Trophoblast cell (in vitro differentiated cells and primary cell): ENCODE results near the gene NFKBIB.

Experiments
- DNase-seq, 2 donors: peaks; one replicate each; pipeline ENCODE4 v3.0.0-alpha.2; 2016
- H2AFZ ChIP-seq: 2 replicates; pipeline ENCODE4 v1.6.1; 2013; ENCODE audit warnings: low read length, moderate library complexity, mild to moderate bottlenecking; ENCODE audit not compliant: insufficient read depth, poor library complexity
- H2AK5ac ChIP-seq: 2 replicates; pipeline ENCODE4 v1.6.1; 2013; ENCODE audit warnings: mild to moderate bottlenecking, low read length
- H2BK120ac ChIP-seq: 2 replicates; pipeline ENCODE4 v1.6.1; 2013; ENCODE audit warnings: low read length, mild to moderate bottlenecking, moderate library complexity; ENCODE audit not compliant: insufficient read depth, poor library complexity
- H2BK12ac ChIP-seq: 2 replicates; pipeline ENCODE4 v1.6.1; 2013; ENCODE audit warnings: mild to moderate bottlenecking, low read length, moderate library complexity
- H2BK5ac ChIP-seq: 2 replicates; pipeline ENCODE4 v1.6.1; 2013; ENCODE audit warnings: low read length, low read depth, moderate library complexity, mild to moderate bottlenecking; ENCODE audit not compliant: poor library complexity
- H3K14ac ChIP-seq: 2 replicates; pipeline ENCODE4 v1.6.1; 2013; ENCODE audit warnings: mild to moderate bottlenecking, low read length
- H3K18ac ChIP-seq: 2 replicates; pipeline ENCODE4 v1.6.1; 2013; ENCODE audit warnings: mild to moderate bottlenecking, low read length
- H3K23ac ChIP-seq: 2 replicates; pipeline ENCODE4 v1.6.1; 2013; ENCODE audit warnings: low read length
- H3K27ac ChIP-seq: 2 replicates; pipeline ENCODE4 v1.5.1; 2013; ENCODE audit warnings: low read depth, mild to moderate bottlenecking, inconsistent platforms, low read length, moderate library complexity
- H3K27me3 ChIP-seq: 2 replicates; pipeline ENCODE4 v1.6.1; 2013; ENCODE audit warnings: inconsistent platforms, mild to moderate bottlenecking, low read length, moderate library complexity; ENCODE audit not compliant: insufficient read depth
- H3K36me3 ChIP-seq, 2 experiments: 1 replicate in 1 of 2; 2 replicates in 1 of 2; pipeline ENCODE4 v1.6.1; 2013; ENCODE audit warnings: low read length in 2 of 2, mild to moderate bottlenecking in 2 of 2, moderate library complexity in 1 of 2; ENCODE audit not compliant: insufficient read depth in 2 of 2, control insufficient read depth in 1 of 2
- H3K4ac ChIP-seq: 2 replicates; pipeline ENCODE4 v1.6.1; 2013; ENCODE audit warnings: low read depth, mild to moderate bottlenecking, low read length, moderate library complexity
- H3K4me1 ChIP-seq, 2 experiments: 1 replicate in 1 of 2; 2 replicates in 1 of 2; pipeline ENCODE4 v1.6.1; 2013; ENCODE audit warnings: low read length in 2 of 2, mild to moderate bottlenecking in 2 of 2, moderate library complexity in 1 of 2; ENCODE audit not compliant: insufficient read depth in 2 of 2, control insufficient read depth in 1 of 2
- H3K4me2 ChIP-seq: 2 replicates; pipeline ENCODE4 v1.6.1; 2013; ENCODE audit warnings: inconsistent platforms, mild to moderate bottlenecking, low read length, moderate library complexity
- H3K4me3 ChIP-seq: 2 replicates; pipeline ENCODE4 v1.5.1; 2013; ENCODE audit warnings: mild to moderate bottlenecking, low read depth, low read length, inconsistent platforms
- H3K79me1 ChIP-seq: one replicate; pipeline ENCODE4 v1.6.1; 2013; ENCODE audit warnings: low read length
- H3K79me2 ChIP-seq: 2 replicates; pipeline ENCODE4 v1.6.1; 2013; ENCODE audit warnings: low read length, mild to moderate bottlenecking; ENCODE audit not compliant: control insufficient read depth, insufficient read depth, poor library complexity
- H3K9ac ChIP-seq: 2 replicates; pipeline ENCODE4 v1.6.1; 2013; ENCODE audit warnings: mild to moderate bottlenecking, low read length
- H3K9me3 ChIP-seq: 2 replicates; pipeline ENCODE4 v1.6.1; 2013; ENCODE audit warnings: low read depth, mild to moderate bottlenecking, control low read depth, inconsistent platforms, low read length; ENCODE audit not compliant: insufficient read depth
- H4K12ac ChIP-seq: 2 replicates; pipeline ENCODE4 v1.6.1; 2013; ENCODE audit warnings: low read depth, mild to moderate bottlenecking, low read length, moderate library complexity
- H4K8ac ChIP-seq: 2 replicates; pipeline ENCODE4 v1.6.1; 2013; ENCODE audit warnings: low read depth, mild to moderate bottlenecking, low read length, moderate library complexity
- H4K91ac ChIP-seq: one replicate; pipeline ENCODE4 v1.6.1; 2013; ENCODE audit warnings: low read depth, mild to moderate bottlenecking, low read length, moderate library complexity
- WGBS: extraction: QIAGEN DNeasy Blood & Tissue Kit; methylation state at CpG from one replicate; pipeline ENCODE4 v1.1.7; 2013; ENCODE audit warnings: missing lambda C conversion rate; ENCODE audit not compliant: insufficient read length, insufficient coverage; ENCODE audit errors: extremely low coverage; 5-methylcytosine and 5-hydroxymethylcytosine counted together

Gene NFKBIB

GRCh38 chr19:38908911-38909310 lies 9.1 kb downstream of the NFKBIB start:
- H2BK5ac ChIP-seq: no peak overlapping the region

DNA sequence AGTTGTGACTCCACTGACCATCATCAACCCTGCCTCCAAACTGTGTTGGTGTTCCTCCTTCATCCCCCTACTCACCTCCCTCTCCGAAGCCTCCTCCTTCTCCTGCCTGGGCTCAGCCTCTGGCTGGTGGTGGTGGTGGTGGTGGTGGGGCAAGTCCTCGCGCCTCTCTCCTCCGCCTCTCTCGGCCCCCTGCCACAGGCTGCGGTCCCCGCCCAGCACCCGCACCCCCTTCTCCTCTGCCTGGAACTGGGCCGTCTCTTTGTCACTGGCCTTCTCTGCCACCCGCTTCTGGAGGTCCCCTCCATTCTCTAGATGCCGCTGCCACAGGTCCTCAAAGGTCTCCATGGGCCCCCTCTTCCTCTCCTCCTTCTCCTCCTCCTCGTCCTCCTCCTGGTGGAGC lies 10.7 kb downstream of the NFKBIB start:
- H3K27ac ChIP-seq: no peak overlapping the region
- no CpG with 5 or more reads among the region's 12 CpGs for WGBS

More at GRCh38 chr19:38908911-38909310, 9.1 kb downstream of the NFKBIB start:
- H3K79me1 ChIP-seq: no peaks in the 10 kb centered on the region
- H4K91ac ChIP-seq: no peak overlapping the region
- no peaks in the 10 kb centered on the region for H3K27me3 ChIP-seq
- no peak overlapping the region for H2BK120ac ChIP-seq
- H3K36me3 ChIP-seq: peaks cover 23 to 27% of the 10 kb centered on the region in 2 experiments
- no peak overlapping the region for H4K12ac ChIP-seq
- no peak overlapping the region for H3K4me3 ChIP-seq
- H3K9me3 ChIP-seq: peaks cover 5% of the 10 kb centered on the region
- no peak overlapping the region for H3K14ac ChIP-seq
- H3K4ac ChIP-seq: no peak overlapping the region
- no CpG with 5 or more reads among the region's 10 CpGs for WGBS
- no peak overlapping the region for H3K9ac ChIP-seq
- H3K4me2 ChIP-seq: no peak overlapping the region
- no peak overlapping the region for H3K27ac ChIP-seq
- no peaks in the 10 kb centered on the region for H3K4me1 ChIP-seq
- no peak for DNase-seq
- H2BK12ac ChIP-seq: no peak overlapping the region
- H3K79me2 ChIP-seq: no peaks in the 10 kb centered on the region
- H3K23ac ChIP-seq: no peak overlapping the region
- H3K18ac ChIP-seq: no peak overlapping the region
- no peak overlapping the region for H2AFZ ChIP-seq
- H4K8ac ChIP-seq: no peak overlapping the region
- H2AK5ac ChIP-seq: no peak overlapping the region

GRCh38 chr19:38911388-38912001 lies 11.7 kb downstream of the NFKBIB start:
- no peak overlapping the region for H3K4me2 ChIP-seq
- H4K91ac ChIP-seq: no peak overlapping the region
- no peak overlapping the region for H2BK12ac ChIP-seq
- peaks cover 17 to 19% of the 10 kb centered on the region in 2 experiments for H3K36me3 ChIP-seq
- H3K4me1 ChIP-seq: no peaks in the 10 kb centered on the region
- H3K14ac ChIP-seq: no peak overlapping the region
- no peak overlapping the region for H3K18ac ChIP-seq
- no CpG with 5 or more reads among the region's 16 CpGs for WGBS
- no peak overlapping the region for H3K9ac ChIP-seq
- H3K27ac ChIP-seq: no peak overlapping the region
- no peaks in the 10 kb centered on the region for H3K79me2 ChIP-seq
- H3K9me3 ChIP-seq: peaks cover 5% of the 10 kb centered on the region
- H3K4ac ChIP-seq: no peak overlapping the region
- no peak overlapping the region for H4K12ac ChIP-seq
- H2BK5ac ChIP-seq: no peak overlapping the region
- no peak overlapping the region for H4K8ac ChIP-seq
- H3K4me3 ChIP-seq: no peak overlapping the region
- H2AK5ac ChIP-seq: no peak overlapping the region
- no peaks in the 10 kb centered on the region for H3K27me3 ChIP-seq
- no peak overlapping the region for H2AFZ ChIP-seq
- H2BK120ac ChIP-seq: no peak overlapping the region
- DNase-seq: no peak
- H3K23ac ChIP-seq: no peak overlapping the region
- H3K79me1 ChIP-seq: no peaks in the 10 kb centered on the region

More for the DNA sequence above, 10.7 kb downstream of the NFKBIB start:
- H3K14ac ChIP-seq: no peak overlapping the region
- no peak overlapping the region for H3K4ac ChIP-seq
- no peaks in the 10 kb centered on the region for H3K79me2 ChIP-seq
- H3K79me1 ChIP-seq: no peaks in the 10 kb centered on the region
- H3K9ac ChIP-seq: no peak overlapping the region
- H4K12ac ChIP-seq: no peak overlapping the region
- H3K4me1 ChIP-seq: no peaks in the 10 kb centered on the region
- no peak overlapping the region for H3K4me2 ChIP-seq
- peaks cover 5% of the 10 kb centered on the region for H3K9me3 ChIP-seq
- H2AK5ac ChIP-seq: no peak overlapping the region
- H2BK12ac ChIP-seq: no peak overlapping the region
- H3K27me3 ChIP-seq: no peaks in the 10 kb centered on the region
- H3K18ac ChIP-seq: no peak overlapping the region
- no peak for DNase-seq
- H3K4me3 ChIP-seq: no peak overlapping the region
- no peak overlapping the region for H2AFZ ChIP-seq
- H4K8ac ChIP-seq: no peak overlapping the region
- H3K36me3 ChIP-seq: peaks cover 19 to 21% of the 10 kb centered on the region in 2 experiments
- H2BK120ac ChIP-seq: no peak overlapping the region
- H2BK5ac ChIP-seq: no peak overlapping the region
- no peak overlapping the region for H4K91ac ChIP-seq
- H3K23ac ChIP-seq: no peak overlapping the region

DNA sequence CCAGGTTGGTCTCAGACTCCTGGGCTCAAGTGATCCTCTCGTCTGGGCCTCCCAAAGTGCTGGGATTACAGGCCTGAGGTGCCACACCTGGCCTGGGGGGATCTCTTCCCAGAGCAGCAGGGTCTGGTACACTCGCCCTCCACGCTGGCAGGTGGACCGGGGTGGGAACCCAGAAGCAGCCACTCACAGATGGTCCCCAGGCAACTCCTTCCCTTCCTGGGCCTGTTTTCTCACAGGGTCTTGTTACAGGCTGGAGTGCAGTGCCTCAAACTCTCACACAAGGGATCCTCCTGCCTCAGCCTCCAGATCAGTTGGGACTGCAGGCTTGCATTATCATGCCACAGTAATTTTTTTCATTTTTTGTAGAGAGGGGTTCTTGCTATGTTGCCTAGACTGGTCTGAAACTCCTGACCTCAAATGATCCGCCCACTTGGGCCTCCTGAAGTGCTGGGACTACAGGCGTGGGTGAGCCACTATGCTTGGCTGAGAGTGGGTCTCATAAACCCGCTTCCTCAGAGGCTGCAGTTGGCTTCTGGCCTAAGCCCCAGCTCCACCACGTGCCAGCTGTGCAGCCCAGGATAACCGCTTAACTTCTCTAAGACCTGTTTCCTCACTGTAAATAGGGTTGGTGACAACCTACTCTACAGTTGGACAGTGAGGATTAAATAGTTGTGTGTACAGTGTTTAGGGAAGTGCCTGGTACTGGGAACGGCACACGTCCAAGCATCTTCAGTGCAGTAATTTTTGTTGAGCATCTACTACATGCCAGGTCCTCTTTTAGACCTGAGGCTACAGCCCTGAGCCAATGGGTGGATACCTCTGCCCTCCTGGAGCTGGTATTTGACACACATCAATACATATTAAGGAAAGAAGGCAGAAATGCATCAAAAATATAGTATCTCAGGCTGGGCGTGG lies 13.1 kb downstream of the NFKBIB start:
- no CpG with 5 or more reads among the region's 12 CpGs for WGBS
- Histone ChIP-seq H3K4me2 (no peak overlapping the region), H3K9ac (no peak overlapping the region), H4K12ac (no peak overlapping the region), H2BK5ac (no peak overlapping the region), H4K8ac (no peak overlapping the region), H3K23ac (no peak overlapping the region), H3K14ac (no peak overlapping the region), H3K18ac (no peak overlapping the region), H3K4me3 (no peak overlapping the region), H3K36me3 (peaks cover 5 to 9% of the 10 kb centered on the region in 2 experiments), H3K79me1 (no peaks in the 10 kb centered on the region), H2BK12ac (no peak overlapping the region), H3K79me2 (no peaks in the 10 kb centered on the region), H3K4me1 (no peaks in the 10 kb centered on the region), H3K27ac (no peak overlapping the region), H2AFZ (no peak overlapping the region), H3K9me3 (peaks cover 4% of the 10 kb centered on the region), H3K4ac (no peak overlapping the region), H3K27me3 (no peaks in the 10 kb centered on the region), H2BK120ac (no peak overlapping the region), H2AK5ac (no peak overlapping the region), H4K91ac (no peak overlapping the region)
- DNase-seq: no peak
